Measurements from ENCODE around the gene RYR3. TPM values are rescaled to one million over a fixed set of nuclear protein-coding genes. Genes with fewer than 3 reads are reported as not detected.

The RYR3 gene
- polyA plus RNA-seq, 1 donor (not counting 4 experiments of a cell fraction or from before 2014, with no cell fraction given) = 0.04 TPM

- dilution Hi-C loops (cut with MboI; ENCODE audit: extremely low pct_ligation_motif_present, low sequenced_read_pairs) = no loop called here
- no peak overlapping the region for H3K4me3 ChIP-seq (ENCODE audit: control insufficient read depth in 2 of 3, extremely low read depth in 1 of 3, insufficient read depth in 2 of 3, low read depth in 1 of 3, low read length in 3 of 3)
- H3K9ac ChIP-seq (ENCODE audit: control insufficient read depth, extremely low read depth, insufficient read depth, low read length) = no peak overlapping the region
- TF ChIP-seq EZH2 (IDR thresholded peaks at IDR 0.05; ENCODE audit: low read length) = no peak
- no peak for TF ChIP-seq CTCF (optimal IDR thresholded peaks at IDR 0.05 in 1 of 3, IDR thresholded peaks at IDR 0.05 in 1 of 3, conservative IDR thresholded peaks at IDR 0.05 in 1 of 3; ENCODE audit: extremely low read depth in 1 of 3, insufficient read depth in 2 of 3, low read length in 3 of 3)
- H3K4me1 ChIP-seq (ENCODE audit: control insufficient read depth, extremely low read depth, insufficient read depth, low read length) = no peaks in the 10 kb centered on the region
- H3K4me2 ChIP-seq (ENCODE audit: control insufficient read depth, extremely low read depth, insufficient read depth, low read depth, low read length) = no peak overlapping the region
- H4K20me1 ChIP-seq (ENCODE audit: control insufficient read depth, extremely low read depth, insufficient read depth, low read length) = no peaks in the 10 kb centered on the region
- H3K9me3 ChIP-seq (ENCODE audit: control insufficient read depth, low read depth, low read length) = no peaks in the 10 kb centered on the region
- no peak overlapping the region for H3K27ac ChIP-seq (ENCODE audit: control insufficient read depth, insufficient read depth, low read length)
- no peaks in the 10 kb centered on the region for H3K27me3 ChIP-seq (ENCODE audit: control insufficient read depth, extremely low read depth, insufficient read depth, low read length)
- H3K79me2 ChIP-seq (ENCODE audit: control insufficient read depth, insufficient read depth, low read length) = no peaks in the 10 kb centered on the region
- H3K36me3 ChIP-seq (ENCODE audit: control insufficient read depth in 2 of 2, extremely low read depth in 1 of 2, insufficient read depth in 2 of 2, low read length in 2 of 2) = no peaks in the 10 kb centered on the region
- H2AFZ ChIP-seq (ENCODE audit: control insufficient read depth, low read length) = no peak overlapping the region
- no peak for DNase-seq (ENCODE audit: low read depth, low spot score)
- no peaks in the 10 kb centered on the region for H3K9me1 ChIP-seq (ENCODE audit: control insufficient read depth, extremely low read depth, insufficient read depth, low read length)
- no peak for FAIRE-seq
These were observed 63.6 kb downstream of the RYR3 start for GRCh38 chr15:33374226-33374914.

- H3K9me3 ChIP-seq (ENCODE audit: control insufficient read depth, low read depth, low read length) = no peaks in the 10 kb centered on the region
- no peaks in the 10 kb centered on the region for H3K36me3 ChIP-seq (ENCODE audit: control insufficient read depth in 2 of 2, extremely low read depth in 1 of 2, insufficient read depth in 2 of 2, low read length in 2 of 2)
- dilution Hi-C loops (cut with MboI; ENCODE audit: extremely low pct_ligation_motif_present, low sequenced_read_pairs) = no loop called here
- H3K27ac ChIP-seq (ENCODE audit: control insufficient read depth, insufficient read depth, low read length) = no peak overlapping the region
- H3K27me3 ChIP-seq (ENCODE audit: control insufficient read depth, extremely low read depth, insufficient read depth, low read length) = no peaks in the 10 kb centered on the region
- no peak overlapping the region for H3K4me2 ChIP-seq (ENCODE audit: control insufficient read depth, extremely low read depth, insufficient read depth, low read depth, low read length)
- H3K4me3 ChIP-seq (ENCODE audit: control insufficient read depth in 2 of 3, extremely low read depth in 1 of 3, insufficient read depth in 2 of 3, low read depth in 1 of 3, low read length in 3 of 3) = no peak overlapping the region
- no peaks in the 10 kb centered on the region for H3K4me1 ChIP-seq (ENCODE audit: control insufficient read depth, extremely low read depth, insufficient read depth, low read length)
- no peak for TF ChIP-seq CTCF (optimal IDR thresholded peaks at IDR 0.05 in 1 of 3, IDR thresholded peaks at IDR 0.05 in 1 of 3, conservative IDR thresholded peaks at IDR 0.05 in 1 of 3; ENCODE audit: extremely low read depth in 1 of 3, insufficient read depth in 2 of 3, low read length in 3 of 3)
- no peak for TF ChIP-seq EZH2 (IDR thresholded peaks at IDR 0.05; ENCODE audit: low read length)
- no peaks in the 10 kb centered on the region for H3K79me2 ChIP-seq (ENCODE audit: control insufficient read depth, insufficient read depth, low read length)
- H3K9ac ChIP-seq (ENCODE audit: control insufficient read depth, extremely low read depth, insufficient read depth, low read length) = no peak overlapping the region
- H2AFZ ChIP-seq (ENCODE audit: control insufficient read depth, low read length) = no peak overlapping the region
- H3K9me1 ChIP-seq (ENCODE audit: control insufficient read depth, extremely low read depth, insufficient read depth, low read length) = no peaks in the 10 kb centered on the region
- no peak for FAIRE-seq
- no peaks in the 10 kb centered on the region for H4K20me1 ChIP-seq (ENCODE audit: control insufficient read depth, extremely low read depth, insufficient read depth, low read length)
- no peak for DNase-seq (ENCODE audit: low read depth, low spot score)
These were observed 64.5 kb downstream of the RYR3 start for GRCh38 chr15:33375236-33375635.
